ENCODE data around the gene EOGT.

DNA sequence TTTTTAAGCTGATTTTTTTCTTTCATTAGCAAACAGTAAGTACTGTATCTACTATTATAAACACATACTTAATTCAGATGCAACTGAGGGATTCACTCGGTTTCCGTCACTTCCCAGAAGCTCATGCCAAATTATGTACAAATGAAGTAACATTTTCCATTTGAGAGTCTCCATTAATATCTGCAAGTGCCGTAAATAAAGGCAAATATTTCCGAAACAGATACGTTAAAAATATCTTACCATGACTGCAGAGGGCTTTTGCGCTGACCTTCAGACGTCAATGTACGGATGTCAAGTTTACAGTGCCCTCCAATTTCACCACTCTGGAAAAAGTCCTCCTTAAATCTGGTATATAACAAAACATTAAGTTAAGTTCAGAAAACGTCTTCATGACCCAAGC, 9.3 kb downstream of the EOGT start:
- TF ChIP-seq POLR2A (IDR thresholded peaks at IDR 0.05) (no peak), POLR2AphosphoS5 (IDR thresholded peaks at IDR 0.05) (no peak), CTCF (IDR thresholded peaks at IDR 0.05) (no peak), EP300 (IDR thresholded peaks at IDR 0.05) (no peak)
